Measurements from ENCODE around the gene SLC23A2. TPM values are rescaled to one million over a fixed set of nuclear protein-coding genes. Genes with fewer than 3 reads are reported as not detected.

Gene SLC23A2
- total RNA-seq, 1 donor from 2014 or later: 20.8 TPM

DNA sequence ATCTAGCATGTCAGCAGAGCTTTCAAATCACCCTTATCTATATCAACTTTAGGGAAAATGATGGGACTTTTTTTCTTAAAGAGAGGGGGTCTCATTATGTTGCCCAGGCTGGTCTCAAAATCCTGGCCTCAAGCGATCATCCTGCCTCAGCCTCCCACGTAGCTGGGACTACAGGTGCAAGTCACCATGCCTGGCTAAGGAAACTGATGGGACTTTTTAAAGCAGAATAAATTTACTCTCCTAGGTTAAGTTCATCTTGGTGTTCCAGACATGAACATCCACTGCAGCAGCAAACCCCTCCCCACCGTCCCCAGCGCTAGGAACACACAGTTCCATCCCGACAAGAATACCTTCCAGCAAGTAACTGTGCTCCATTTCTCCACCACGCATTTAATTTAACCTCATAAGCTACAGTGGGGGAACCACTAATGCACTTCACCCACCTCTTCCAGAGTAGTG, 64.9 kb downstream of the SLC23A2 start:
- H3K4me1 Mint-ChIP-seq (ENCODE audit: low read depth, unreplicated experiment): no peaks in the 10 kb centered on the region
- DNase-seq (ENCODE audit: low read depth) (no peak), FAIRE-seq (no peak)
- Histone ChIP-seq H3K27ac (ENCODE audit: low read depth, low read length) (no peak overlapping the region), H3K4me3 (ENCODE audit: insufficient read depth, low read depth, low read length) (no peak overlapping the region), H4K20me1 (ENCODE audit: insufficient read depth, low read length) (peaks cover 17% of the 10 kb centered on the region), H3K4me1 (ENCODE audit: insufficient read depth, low read length) (no peaks in the 10 kb centered on the region), H3K9ac (ENCODE audit: low read length) (no peak overlapping the region), H3K79me2 (ENCODE audit: insufficient read depth, low read length) (no peaks in the 10 kb centered on the region), H3K9me3 (ENCODE audit: insufficient read depth, low read depth, low read length) (no peaks in the 10 kb centered on the region), H3K27me3 (ENCODE audit: insufficient read depth, low read length) (no peaks in the 10 kb centered on the region), H3K4me2 (ENCODE audit: low read length) (no peak overlapping the region), H2AFZ (ENCODE audit: low read depth, low read length) (no peak overlapping the region), H3K36me3 (ENCODE audit: insufficient read depth, low read length) (no peaks in the 10 kb centered on the region)
- no peaks in the 10 kb centered on the region for H3K9me3 Mint-ChIP-seq (ENCODE audit: unreplicated experiment)
- no peak overlapping the region for H3K4me3 Mint-ChIP-seq (ENCODE audit: unreplicated experiment)
- TF ChIP-seq EZH2 (IDR thresholded peaks at IDR 0.05; ENCODE audit: insufficient read depth, low read length): no peak
- no peak for TF ChIP-seq CTCF (IDR thresholded peaks at IDR 0.05; ENCODE audit: insufficient read depth, low read depth, low read length)
- no peak overlapping the region for H3K27ac Mint-ChIP-seq (ENCODE audit: unreplicated experiment)
- H3K27me3 Mint-ChIP-seq (ENCODE audit: low read depth, unreplicated experiment): no peaks in the 10 kb centered on the region
- peaks cover 3% of the 10 kb centered on the region for H3K36me3 Mint-ChIP-seq (ENCODE audit: low read depth, unreplicated experiment)

- Histone ChIP-seq H3K36me3 (ENCODE audit: insufficient read depth, low read length) (no peaks in the 10 kb centered on the region), H4K20me1 (ENCODE audit: insufficient read depth, low read length) (peaks cover 6% of the 10 kb centered on the region), H3K27ac (ENCODE audit: low read depth, low read length) (no peak overlapping the region), H3K4me1 (ENCODE audit: insufficient read depth, low read length) (no peaks in the 10 kb centered on the region), H3K4me3 (ENCODE audit: insufficient read depth, low read depth, low read length) (no peak overlapping the region), H3K27me3 (ENCODE audit: insufficient read depth, low read length) (no peaks in the 10 kb centered on the region), H3K9me3 (ENCODE audit: insufficient read depth, low read depth, low read length) (no peaks in the 10 kb centered on the region), H3K4me2 (ENCODE audit: low read length) (no peak overlapping the region), H3K9ac (ENCODE audit: low read length) (no peak overlapping the region), H2AFZ (ENCODE audit: low read depth, low read length) (no peak overlapping the region), H3K79me2 (ENCODE audit: insufficient read depth, low read length) (no peaks in the 10 kb centered on the region)
- TF ChIP-seq CTCF (IDR thresholded peaks at IDR 0.05; ENCODE audit: insufficient read depth, low read depth, low read length): no peak
- no peak for TF ChIP-seq EZH2 (IDR thresholded peaks at IDR 0.05; ENCODE audit: insufficient read depth, low read length)
- H3K27me3 Mint-ChIP-seq (ENCODE audit: low read depth, unreplicated experiment): no peaks in the 10 kb centered on the region
- H3K9me3 Mint-ChIP-seq (ENCODE audit: unreplicated experiment): no peaks in the 10 kb centered on the region
- DNase-seq (ENCODE audit: low read depth) (no peak), FAIRE-seq (no peak)
- H3K4me1 Mint-ChIP-seq (ENCODE audit: low read depth, unreplicated experiment): peaks cover 1% of the 10 kb centered on the region
- no peak overlapping the region for H3K4me3 Mint-ChIP-seq (ENCODE audit: unreplicated experiment)
- H3K36me3 Mint-ChIP-seq (ENCODE audit: low read depth, unreplicated experiment): peaks cover 3% of the 10 kb centered on the region
- no peak overlapping the region for H3K27ac Mint-ChIP-seq (ENCODE audit: unreplicated experiment)
Measured at GRCh38 chr20:4932061-4932460, 69.2 kb downstream of the SLC23A2 start.

DNA sequence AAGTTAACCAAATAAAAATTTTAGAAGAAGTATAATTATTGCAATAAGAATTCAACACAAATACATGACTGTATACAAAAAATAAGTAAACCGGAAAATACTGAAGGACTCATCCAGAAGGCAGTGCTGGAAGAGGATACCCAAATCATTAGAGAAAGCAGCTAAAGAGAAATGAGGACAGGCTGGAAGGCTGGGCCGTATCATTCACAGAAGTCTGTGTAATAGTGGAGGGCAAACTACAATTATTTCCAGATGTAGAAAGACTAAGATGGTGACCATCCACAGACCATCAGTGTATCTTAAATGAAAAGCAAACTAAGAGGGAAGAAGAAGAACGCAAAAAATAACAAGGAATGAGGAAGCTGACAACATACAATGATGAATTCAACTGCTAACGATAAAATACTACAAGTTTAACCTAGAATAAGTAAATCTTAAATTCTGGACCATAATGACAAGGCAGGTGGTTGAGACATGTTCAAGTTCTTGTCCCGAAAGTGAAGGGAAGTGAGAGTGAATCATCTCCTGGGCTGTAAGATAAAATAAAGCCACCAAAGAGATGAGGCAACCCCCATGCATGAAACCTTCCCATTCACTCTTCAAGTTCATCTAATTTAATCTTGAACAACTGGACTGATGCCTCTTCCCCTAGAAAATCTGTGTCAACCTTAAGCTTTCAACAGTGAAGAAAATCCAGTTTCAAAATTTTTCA, 71.5 kb downstream of the SLC23A2 start:
- Histone ChIP-seq H4K20me1 (ENCODE audit: insufficient read depth, low read length) (no peaks in the 10 kb centered on the region), H2AFZ (ENCODE audit: low read depth, low read length) (no peak overlapping the region), H3K9me3 (ENCODE audit: insufficient read depth, low read depth, low read length) (no peaks in the 10 kb centered on the region), H3K9ac (ENCODE audit: low read length) (no peak overlapping the region), H3K27ac (ENCODE audit: low read depth, low read length) (no peak overlapping the region), H3K36me3 (ENCODE audit: insufficient read depth, low read length) (no peaks in the 10 kb centered on the region), H3K4me3 (ENCODE audit: insufficient read depth, low read depth, low read length) (no peak overlapping the region), H3K79me2 (ENCODE audit: insufficient read depth, low read length) (no peaks in the 10 kb centered on the region), H3K27me3 (ENCODE audit: insufficient read depth, low read length) (no peaks in the 10 kb centered on the region), H3K4me1 (ENCODE audit: insufficient read depth, low read length) (peaks cover 16% of the 10 kb centered on the region), H3K4me2 (ENCODE audit: low read length) (no peak overlapping the region)
- DNase-seq (ENCODE audit: low read depth) (no peak), FAIRE-seq (no peak)
- Mint-ChIP-seq H3K27me3 (ENCODE audit: low read depth, unreplicated experiment) (no peaks in the 10 kb centered on the region), H3K4me3 (ENCODE audit: unreplicated experiment) (no peak overlapping the region), H3K9me3 (ENCODE audit: unreplicated experiment) (no peaks in the 10 kb centered on the region), H3K4me1 (ENCODE audit: low read depth, unreplicated experiment) (peaks cover 1% of the 10 kb centered on the region), H3K27ac (ENCODE audit: unreplicated experiment) (no peak overlapping the region), H3K36me3 (ENCODE audit: low read depth, unreplicated experiment) (peaks cover 11% of the 10 kb centered on the region)
- TF ChIP-seq CTCF (IDR thresholded peaks at IDR 0.05; ENCODE audit: insufficient read depth, low read depth, low read length) (no peak), EZH2 (IDR thresholded peaks at IDR 0.05; ENCODE audit: insufficient read depth, low read length) (no peak)

All from astrocyte (in vitro differentiated cells and primary cell).